Hepatocyte (in vitro differentiated cells): Measurements from ENCODE around the gene TMEM95.

Experiments
- CTCF ChIP-seq: fragments of 200-600 bp; sonication (generic); IDR thresholded peaks from 2 replicates; pipeline ENCODE4 v1.5.1; 2016; ENCODE audit warnings: antibody characterized with exemption, mild to moderate bottlenecking; ENCODE audit not compliant: poor library complexity
- EZH2phosphoT487 ChIP-seq: fragments of 200-600 bp; sonication (generic); IDR thresholded peaks from one replicate; pipeline ENCODE4 v1.6.1; 2018; ENCODE audit warnings: antibody characterized with exemption, mild to moderate bottlenecking, low read depth, moderate library complexity; ENCODE audit not compliant: unreplicated experiment, severe bottlenecking

DNA sequence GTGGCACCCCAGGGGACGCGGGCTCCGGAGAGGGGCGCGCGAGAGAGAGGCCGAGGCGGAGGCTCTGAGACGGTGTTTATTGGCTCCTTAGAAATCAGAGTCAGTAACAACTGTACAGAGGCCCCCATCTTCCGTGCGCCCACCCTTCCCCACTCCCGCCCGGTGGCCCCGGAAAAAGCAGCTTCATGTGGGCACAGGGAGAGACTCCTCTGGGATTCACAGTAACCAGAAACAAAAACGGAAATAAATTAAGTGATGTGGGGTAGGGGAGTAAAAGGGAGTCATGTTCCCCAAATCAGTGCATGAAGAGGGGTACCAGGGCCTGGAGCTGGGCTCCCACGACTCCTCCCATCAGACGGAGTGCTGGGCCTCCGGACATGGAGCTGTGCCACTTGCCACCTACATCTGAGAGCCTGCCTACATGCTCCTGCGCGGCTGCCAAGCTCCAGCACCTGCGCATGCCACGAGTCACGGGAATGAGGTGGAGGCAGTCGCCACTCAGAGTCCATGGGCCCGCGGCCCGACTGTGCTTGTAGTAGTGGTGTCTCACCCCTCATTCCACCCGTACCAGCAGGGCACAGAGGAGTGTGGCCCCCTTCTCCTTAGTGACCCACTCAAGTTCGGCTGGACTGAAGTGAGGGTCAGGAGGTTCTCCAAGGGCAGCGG, 39.3 kb upstream of the TMEM95 start:
- no peak for TF ChIP-seq CTCF
- TF ChIP-seq EZH2phosphoT487 = no peak
